CD14-positive monocyte (primary cell): ENCODE measurements around the gene WNT2. TPM values are rescaled to one million over a fixed set of nuclear protein-coding genes. Genes with fewer than 3 reads are reported as not detected.

Source experiments
- DNase-seq, 3 donors: peaks; one replicate each; pipeline ENCODE4 v3.0.0-alpha.2; 2011 to 2022
- H2AFZ ChIP-seq: 2 replicates; pipeline ENCODE4 v1.6.0; 2012; ENCODE audit warnings: mild to moderate bottlenecking, low read depth, low read length, inconsistent platforms; ENCODE audit not compliant: insufficient read depth, poor library complexity, severe bottlenecking
- H3K27ac ChIP-seq, 2 donors: 1 replicate in 1 of 2; 2 replicates in 1 of 2; pipeline ENCODE4 v1.5.1; 2012 to 2013; ENCODE audit warnings: low read length in 2 of 2, control low read depth in 1 of 2, inconsistent platforms in 1 of 2, low read depth in 1 of 2, mild to moderate bottlenecking in 1 of 2
- H3K27me3 ChIP-seq, 2 donors: one replicate each; pipeline versions ENCODE4 v1.6.0 to v1.6.1; 2011 to 2013; ENCODE audit warnings: low read length in 2 of 2; ENCODE audit not compliant: control insufficient read depth in 2 of 2, insufficient read depth in 2 of 2
- H3K36me3 ChIP-seq, 2 donors: replicated peaks in 1 of 2; 1 replicate in 1 of 2; 2 replicates in 1 of 2; pipeline versions ENCODE4 v1.5.1 to v1.6.1; 2012 to 2013; ENCODE audit warnings: low read length in 2 of 2, control low read depth in 1 of 2, inconsistent platforms in 1 of 2, mild to moderate bottlenecking in 1 of 2; ENCODE audit not compliant: insufficient read depth in 2 of 2, control insufficient read depth in 1 of 2
- H3K4me1 ChIP-seq, 2 donors: 1 replicate in 1 of 2; 2 replicates in 1 of 2; pipeline versions ENCODE4 v1.5.1 to v1.6.1; 2012 to 2013; ENCODE audit warnings: low read length in 2 of 2, control low read depth in 1 of 2, inconsistent platforms in 1 of 2, mild to moderate bottlenecking in 1 of 2, moderate library complexity in 1 of 2; ENCODE audit not compliant: insufficient read depth in 2 of 2, control insufficient read depth in 1 of 2
- H3K4me2 ChIP-seq: replicated peaks from 2 replicates; pipeline ENCODE3; 2012; ENCODE audit warnings: low read length, moderate library complexity, mild to moderate bottlenecking; ENCODE audit not compliant: poor library complexity, severe bottlenecking; ENCODE audit errors: extremely low read depth
- H3K4me3 ChIP-seq, 3 experiments: fragments of 200-600 bp in 1 of 3; sonication (generic) in 1 of 3; replicated peaks in 1 of 3; 1 replicate in 2 of 3; 2 replicates in 1 of 3; pipeline ENCODE4 v1.5.1; 2011 to 2013; ENCODE audit warnings: low read length in 3 of 3, mild to moderate bottlenecking in 3 of 3, control low read depth in 2 of 3, low read depth in 2 of 3, inconsistent platforms in 1 of 3, moderate library complexity in 1 of 3
- H3K79me2 ChIP-seq: 2 replicates; pipeline ENCODE4 v1.6.0; 2012; ENCODE audit warnings: mild to moderate bottlenecking, control low read depth, inconsistent platforms, low read length, moderate library complexity; ENCODE audit not compliant: insufficient read depth
- H3K9ac ChIP-seq: 2 replicates; pipeline ENCODE4 v1.6.0; 2017; ENCODE audit warnings: low read length, mild to moderate bottlenecking; ENCODE audit not compliant: insufficient read depth, poor library complexity, severe bottlenecking
- H3K9me3 ChIP-seq, 2 donors: replicated peaks in 1 of 2; 1 replicate in 1 of 2; 2 replicates in 1 of 2; pipeline versions ENCODE4 v1.5.1 to v1.6.1; 2012 to 2013; ENCODE audit warnings: low read length in 2 of 2, control low read depth in 1 of 2; ENCODE audit not compliant: control insufficient read depth in 1 of 2, insufficient read depth in 1 of 2
- H4K20me1 ChIP-seq: 2 replicates; pipeline ENCODE4 v1.6.0; 2012; ENCODE audit warnings: mild to moderate bottlenecking, low read length, control low read depth, moderate library complexity; ENCODE audit not compliant: insufficient read depth
- H3K27ac Mint-ChIP-seq, 7 donors: one replicate each; pipeline ENCODE4 v1.8.0; 2020; ENCODE audit warnings: mild to moderate bottlenecking in 7 of 7, mixed read lengths in 7 of 7, moderate library complexity in 6 of 7, inconsistent platforms in 2 of 7
- H3K27me3 Mint-ChIP-seq, 3 donors: one replicate each; pipeline ENCODE4 v1.8.0; 2021 to 2022; ENCODE audit warnings: low read depth in 3 of 3, mild to moderate bottlenecking in 3 of 3, mixed read lengths in 3 of 3, moderate library complexity in 3 of 3, inconsistent platforms in 1 of 3
- H3K36me3 Mint-ChIP-seq, 2 donors: one replicate each; pipeline ENCODE4 v1.8.0; 2020; ENCODE audit warnings: mixed read lengths in 2 of 2, inconsistent platforms in 1 of 2, mild to moderate bottlenecking in 1 of 2
- H3K4me1 Mint-ChIP-seq: one replicate; pipeline ENCODE4 v1.8.0; 2020; ENCODE audit warnings: mild to moderate bottlenecking, mixed read lengths
- H3K4me3 Mint-ChIP-seq, 2 donors: one replicate each; pipeline ENCODE4 v1.8.0; 2020; ENCODE audit warnings: mild to moderate bottlenecking in 2 of 2, mixed read lengths in 2 of 2, moderate library complexity in 1 of 2
- H3K9me3 Mint-ChIP-seq, 7 donors: one replicate each; pipeline ENCODE4 v1.8.0; 2020 to 2022; ENCODE audit warnings: mixed read lengths in 7 of 7, mild to moderate bottlenecking in 6 of 7, moderate library complexity in 6 of 7, inconsistent platforms in 2 of 7
- CTCF ChIP-seq: fragments of 200-600 bp; IDR thresholded peaks from one replicate; pipeline ENCODE4 v1.8.0; 2022; ENCODE audit warnings: antibody characterized with exemption, mild to moderate bottlenecking
- WGBS: methylation state at CpG from one replicate; pipeline ENCODE4 v1.1.5; 2013; ENCODE audit warnings: missing lambda C conversion rate; ENCODE audit not compliant: insufficient coverage; 5-methylcytosine and 5-hydroxymethylcytosine counted together
- intact Hi-C, 2 donors: fragments of 100-400 bp; cut with micrococcal nuclease; formaldehyde crosslinking; loops; one replicate each; pipeline versions ENCODE4 v1.15.0 to v1.15.1; 2023
- polyA plus RNA-seq, 3 donors: library from polyadenylated mRNA; depleted of rRNA in 1 of 3; unstranded in 2 of 3; stranded (reverse) in 1 of 3; fragments of 300-500 nt in 2 of 3; fragments of >200 nt in 1 of 3; fragmentation: Illumina TruSeq in 2 of 3; gene quantifications; 1 replicate in 2 of 3; 2 replicates in 1 of 3; pipeline ENCODE4 v1.2.3, GENCODE V29; 2012 to 2021

The WNT2 gene
- polyA plus RNA-seq, 3 donors: not detected

- DNase-seq: no peak
- TF ChIP-seq CTCF: no peak
- H3K4me1 ChIP-seq: no peaks in the 10 kb centered on the region
- WGBS: no CpG with 5 or more reads among the region's 3 CpGs
- H2AFZ ChIP-seq: no peak overlapping the region
- no peak overlapping the region for H3K4me2 ChIP-seq
- Mint-ChIP-seq H3K9me3 (peaks cover 0 to 3% (median 0%) of the 10 kb centered on the region in 7 donors), H3K27ac (no peak overlapping the region), H3K27me3 (peaks cover 1 to 3% (median 2%) of the 10 kb centered on the region in 3 donors), H3K4me1 (no peaks in the 10 kb centered on the region), H3K4me3 (no peak overlapping the region), H3K36me3 (no peaks in the 10 kb centered on the region)
- no peaks in the 10 kb centered on the region for H4K20me1 ChIP-seq
- H3K36me3 ChIP-seq: no peaks in the 10 kb centered on the region
- H3K9me3 ChIP-seq: no peaks in the 10 kb centered on the region
- no peaks in the 10 kb centered on the region for H3K27me3 ChIP-seq
- no peak overlapping the region for H3K27ac ChIP-seq
- intact Hi-C loops: no loop called here
- no peaks in the 10 kb centered on the region for H3K79me2 ChIP-seq
- H3K9ac ChIP-seq: no peak overlapping the region
- no peak overlapping the region for H3K4me3 ChIP-seq
Measured at GRCh38 chr7:117271566-117271965, 51.3 kb downstream of the WNT2 start.

GRCh38 chr7:117270371-117270770 is 52.5 kb downstream of the WNT2 start:
- no peak overlapping the region for H2AFZ ChIP-seq
- H3K27ac ChIP-seq: no peak overlapping the region
- peaks cover 0 to 4% (median 0%) of the 10 kb centered on the region in 7 donors for H3K9me3 Mint-ChIP-seq
- H3K36me3 ChIP-seq: no peaks in the 10 kb centered on the region
- 93% methylated on average over 4 of the region's 9 CpGs for WGBS
- H3K4me1 Mint-ChIP-seq: no peaks in the 10 kb centered on the region
- no peak overlapping the region for H3K9ac ChIP-seq
- intact Hi-C loops: no loop called here
- no peaks in the 10 kb centered on the region for H3K4me1 ChIP-seq
- no peaks in the 10 kb centered on the region for H3K79me2 ChIP-seq
- H3K36me3 Mint-ChIP-seq: no peaks in the 10 kb centered on the region
- no peak overlapping the region for H3K4me3 ChIP-seq
- no peaks in the 10 kb centered on the region for H3K9me3 ChIP-seq
- H3K27me3 ChIP-seq: no peaks in the 10 kb centered on the region
- no peaks in the 10 kb centered on the region for H4K20me1 ChIP-seq
- DNase-seq: no peak
- TF ChIP-seq CTCF: no peak
- no peak overlapping the region for H3K27ac Mint-ChIP-seq
- peaks cover 0 to 2% (median 2%) of the 10 kb centered on the region in 3 donors for H3K27me3 Mint-ChIP-seq
- no peak overlapping the region for H3K4me2 ChIP-seq
- no peak overlapping the region for H3K4me3 Mint-ChIP-seq
